ENCODE results near the gene C16orf86. TPM values are rescaled to one million over a fixed set of nuclear protein-coding genes. Genes with fewer than 3 reads are reported as not detected.
A peak's percentile ranks its signal among the peaks of the same experiment; 100 is the strongest.

Gene C16orf86
- total RNA-seq, 4 donors from 2014 or later = 3.6 to 12.9 (median 5.0) TPM

- no peak for TF ChIP-seq POLR2AphosphoS5 (IDR thresholded peaks at IDR 0.05)
- TF ChIP-seq, protein P1, sequence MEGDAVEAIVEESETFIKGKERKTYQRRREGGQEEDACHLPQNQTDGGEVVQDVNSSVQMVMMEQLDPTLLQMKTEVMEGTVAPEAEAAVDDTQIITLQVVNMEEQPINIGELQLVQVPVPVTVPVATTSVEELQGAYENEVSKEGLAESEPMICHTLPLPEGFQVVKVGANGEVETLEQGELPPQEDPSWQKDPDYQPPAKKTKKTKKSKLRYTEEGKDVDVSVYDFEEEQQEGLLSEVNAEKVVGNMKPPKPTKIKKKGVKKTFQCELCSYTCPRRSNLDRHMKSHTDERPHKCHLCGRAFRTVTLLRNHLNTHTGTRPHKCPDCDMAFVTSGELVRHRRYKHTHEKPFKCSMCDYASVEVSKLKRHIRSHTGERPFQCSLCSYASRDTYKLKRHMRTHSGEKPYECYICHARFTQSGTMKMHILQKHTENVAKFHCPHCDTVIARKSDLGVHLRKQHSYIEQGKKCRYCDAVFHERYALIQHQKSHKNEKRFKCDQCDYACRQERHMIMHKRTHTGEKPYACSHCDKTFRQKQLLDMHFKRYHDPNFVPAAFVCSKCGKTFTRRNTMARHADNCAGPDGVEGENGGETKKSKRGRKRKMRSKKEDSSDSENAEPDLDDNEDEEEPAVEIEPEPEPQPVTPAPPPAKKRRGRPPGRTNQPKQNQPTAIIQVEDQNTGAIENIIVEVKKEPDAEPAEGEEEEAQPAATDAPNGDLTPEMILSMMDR (IDR thresholded peaks at IDR 0.05) = no peak
- TF ChIP-seq POLR2A (IDR thresholded peaks at IDR 0.05) = no peak
- TF ChIP-seq EP300 (IDR thresholded peaks at IDR 0.05) = no peak
- WGBS, 2 donors (ENCODE audit: low coverage in 1 of 2) = 23 to 26% methylated on average over 4 of the region's 4 CpGs
- H3K4me1 ChIP-seq = peaks cover 0 to 51% (median 11%) of the 10 kb centered on the region in 3 donors
- H3K27ac ChIP-seq = peak overlapping the region in 1 of 4 donors; percentile 70
- H3K4me3 ChIP-seq = no peak overlapping the region
- no peaks in the 10 kb centered on the region for H3K9me3 ChIP-seq
- no peaks in the 10 kb centered on the region for H3K27me3 ChIP-seq
- H3K36me3 ChIP-seq = peaks cover 0 to 11% of the 10 kb centered on the region in 2 donors
- no peak for ATAC-seq
Measured at GRCh38 chr16:67672306-67672705, 5.7 kb downstream of the C16orf86 start.

- H3K27ac ChIP-seq = peak overlapping the region; percentile 11 to 73 (median 61)
- peak; percentile 39 for ATAC-seq
- no peak overlapping the region for H3K4me3 ChIP-seq
- no peaks in the 10 kb centered on the region for H3K9me3 ChIP-seq
- no peaks in the 10 kb centered on the region for H3K27me3 ChIP-seq
- 56 to 63% methylated on average over 1 to 2 of the region's 13 CpGs for WGBS, 2 donors (ENCODE audit: low coverage in 1 of 2)
- H3K4me1 ChIP-seq = peaks cover 0 to 44% (median 4%) of the 10 kb centered on the region in 3 donors
- no peak for TF ChIP-seq EP300 (IDR thresholded peaks at IDR 0.05)
- TF ChIP-seq POLR2AphosphoS5 (IDR thresholded peaks at IDR 0.05) = no peak
- no peak for TF ChIP-seq POLR2A (IDR thresholded peaks at IDR 0.05)
- TF ChIP-seq, protein P1 (IDR thresholded peaks at IDR 0.05) = peak in 3 of 4 experiments; percentile 56 to 70 (median 58)
- H3K36me3 ChIP-seq = peaks cover 0 to 15% of the 10 kb centered on the region in 2 donors
Measured at GRCh38 chr16:67672739-67673662, 6.4 kb downstream of the C16orf86 start.

DNA sequence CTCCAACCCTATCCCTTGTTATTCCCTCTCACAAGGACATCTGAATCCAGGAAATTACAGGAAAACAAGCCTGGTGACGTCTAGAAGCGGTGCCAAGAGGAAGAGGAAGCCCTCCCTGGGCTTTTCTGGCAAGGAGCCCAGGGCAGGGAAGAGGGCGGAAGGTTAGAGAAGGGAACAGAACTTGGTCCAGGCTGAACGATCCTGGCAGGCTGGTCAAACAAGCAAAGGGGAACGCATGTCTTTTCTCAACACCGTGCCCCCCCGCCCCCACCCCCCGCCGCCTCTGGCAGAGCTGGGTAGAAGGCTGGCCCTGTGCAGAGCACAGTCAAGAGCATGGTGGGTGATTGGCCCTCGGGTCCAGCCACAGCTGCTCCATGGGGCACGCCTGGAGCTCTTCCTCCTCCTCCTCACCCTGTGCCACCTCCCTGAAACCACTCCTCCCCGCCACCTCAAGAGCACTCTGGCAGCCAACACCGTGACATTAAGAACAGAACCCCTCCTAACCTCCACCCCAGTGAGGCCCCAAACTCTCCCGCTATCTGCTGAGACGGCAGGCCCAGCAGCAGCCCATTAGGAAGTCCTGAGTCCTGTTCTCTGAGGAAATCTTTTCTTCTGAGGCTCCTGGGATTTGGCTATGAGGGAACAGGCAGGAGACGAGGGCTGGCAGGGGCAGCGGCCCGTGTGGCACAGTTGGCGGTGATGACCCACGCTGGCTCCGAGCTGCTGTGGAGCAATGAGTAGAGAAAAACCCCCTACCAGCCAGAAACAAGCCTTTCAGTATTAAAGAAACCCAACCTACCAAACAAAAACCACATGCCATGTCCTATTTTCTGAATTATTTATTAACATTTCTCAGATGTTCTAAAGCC, 7.3 kb downstream of the C16orf86 start:
- ATAC-seq = peak; percentile 59
- Histone ChIP-seq H3K9me3 (no peaks in the 10 kb centered on the region), H3K36me3 (peaks cover 0 to 15% of the 10 kb centered on the region in 2 donors), H3K27me3 (no peaks in the 10 kb centered on the region), H3K27ac (peak overlapping the region in 3 of 4 donors; percentile 52 to 73 (median 70)), H3K4me3 (no peak overlapping the region), H3K4me1 (peaks cover 0 to 37% (median 0%) of the 10 kb centered on the region in 3 donors)
- no peak for TF ChIP-seq POLR2A (IDR thresholded peaks at IDR 0.05)
- peak; percentile 25 for TF ChIP-seq POLR2AphosphoS5 (IDR thresholded peaks at IDR 0.05)
- 52 to 62% methylated on average over 10 to 14 of the region's 21 CpGs for WGBS, 2 donors (ENCODE audit: low coverage in 1 of 2)

DNA sequence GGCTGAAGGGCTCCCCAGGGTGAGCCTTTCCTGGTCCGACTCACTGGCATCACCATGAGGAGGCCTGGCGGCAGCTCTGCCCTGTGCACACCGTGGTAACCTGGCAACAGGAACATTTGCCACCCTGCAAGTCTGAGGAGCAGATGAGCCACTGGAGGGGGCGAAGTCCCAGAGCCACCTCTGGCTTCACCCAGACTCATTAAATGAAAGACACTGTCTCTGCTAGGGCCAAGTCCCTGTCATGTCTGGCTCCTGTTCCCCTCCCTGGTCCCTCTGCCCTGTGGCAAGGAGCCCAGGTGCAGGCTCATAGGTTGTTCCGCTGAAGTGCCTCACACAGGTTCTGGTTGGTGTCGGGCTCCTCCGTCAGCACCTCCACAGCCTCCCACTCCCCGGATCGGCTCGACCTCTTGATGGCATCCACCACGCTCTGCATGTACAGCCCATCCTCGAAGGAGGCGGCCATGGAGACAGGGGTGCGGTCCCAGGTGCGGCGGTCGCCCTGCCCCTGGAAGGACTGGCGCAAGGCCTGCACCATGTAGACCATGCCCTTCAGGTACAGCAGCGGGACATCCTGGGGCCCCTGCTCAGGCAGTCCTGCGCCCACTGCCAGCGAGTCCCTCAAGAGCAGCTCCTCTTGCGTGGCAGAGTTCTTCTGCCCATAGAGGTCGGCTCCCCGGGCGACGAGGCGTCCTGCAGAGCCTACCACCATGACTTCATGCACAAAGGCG, 8.4 kb downstream of the C16orf86 start:
- Histone ChIP-seq H3K4me1 (peaks cover 0 to 37% (median 0%) of the 10 kb centered on the region in 3 donors), H3K36me3 (peaks cover 0 to 19% of the 10 kb centered on the region in 2 donors), H3K4me3 (no peak overlapping the region), H3K27me3 (no peaks in the 10 kb centered on the region), H3K27ac (peak overlapping the region in 3 of 4 donors; percentile 52 to 73 (median 70)), H3K9me3 (no peaks in the 10 kb centered on the region)
- TF ChIP-seq POLR2A (IDR thresholded peaks at IDR 0.05) (no peak), POLR2AphosphoS5 (IDR thresholded peaks at IDR 0.05) (no peak), EP300 (IDR thresholded peaks at IDR 0.05) (no peak)
- TF ChIP-seq, protein P1 (IDR thresholded peaks at IDR 0.05) = no peak
- ATAC-seq = no peak
- WGBS, 2 donors (ENCODE audit: low coverage in 1 of 2) = no CpG with 5 or more reads among the region's 28 CpGs

Measured in gastroesophageal sphincter (tissue), 4 donors.